ENCODE measurements around the gene SREBF2.

Gene SREBF2

DNA sequence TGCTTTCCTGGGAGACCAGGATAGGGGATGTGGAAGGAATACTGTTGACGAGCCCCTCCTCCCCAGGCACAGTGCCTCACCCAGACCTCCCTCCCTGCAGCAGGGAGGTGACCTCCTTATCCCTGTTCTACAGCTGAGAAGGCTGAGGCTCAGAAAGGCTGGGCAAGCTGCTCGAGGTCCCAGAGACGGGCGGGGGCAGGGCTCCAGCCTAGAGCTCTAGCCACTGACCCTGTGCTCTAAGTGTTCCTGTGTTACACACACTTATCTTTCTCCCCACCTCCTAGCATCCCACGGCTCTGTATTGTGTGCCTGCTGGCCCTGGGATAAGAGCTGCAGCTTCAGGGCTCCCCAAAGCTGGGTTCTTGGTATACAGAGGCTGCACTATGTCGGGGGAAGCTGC lies 24.5 kb upstream of the SREBF2 start:
- TF ChIP-seq, protein P1, sequence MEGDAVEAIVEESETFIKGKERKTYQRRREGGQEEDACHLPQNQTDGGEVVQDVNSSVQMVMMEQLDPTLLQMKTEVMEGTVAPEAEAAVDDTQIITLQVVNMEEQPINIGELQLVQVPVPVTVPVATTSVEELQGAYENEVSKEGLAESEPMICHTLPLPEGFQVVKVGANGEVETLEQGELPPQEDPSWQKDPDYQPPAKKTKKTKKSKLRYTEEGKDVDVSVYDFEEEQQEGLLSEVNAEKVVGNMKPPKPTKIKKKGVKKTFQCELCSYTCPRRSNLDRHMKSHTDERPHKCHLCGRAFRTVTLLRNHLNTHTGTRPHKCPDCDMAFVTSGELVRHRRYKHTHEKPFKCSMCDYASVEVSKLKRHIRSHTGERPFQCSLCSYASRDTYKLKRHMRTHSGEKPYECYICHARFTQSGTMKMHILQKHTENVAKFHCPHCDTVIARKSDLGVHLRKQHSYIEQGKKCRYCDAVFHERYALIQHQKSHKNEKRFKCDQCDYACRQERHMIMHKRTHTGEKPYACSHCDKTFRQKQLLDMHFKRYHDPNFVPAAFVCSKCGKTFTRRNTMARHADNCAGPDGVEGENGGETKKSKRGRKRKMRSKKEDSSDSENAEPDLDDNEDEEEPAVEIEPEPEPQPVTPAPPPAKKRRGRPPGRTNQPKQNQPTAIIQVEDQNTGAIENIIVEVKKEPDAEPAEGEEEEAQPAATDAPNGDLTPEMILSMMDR (IDR thresholded peaks at IDR 0.05; ENCODE audit: low read length) = no peak
- TF ChIP-seq EZH2 (IDR thresholded peaks at IDR 0.05; ENCODE audit: borderline replicate concordance, low read length) = no peak
- no peaks in the 10 kb centered on the region for H3K9me2 ChIP-seq (ENCODE audit: low read depth, low read length)
- no peaks in the 10 kb centered on the region for H3K9me3 ChIP-seq (ENCODE audit: low read length)
- no peak overlapping the region for H3K4me2 ChIP-seq (ENCODE audit: low read length)
- no peaks in the 10 kb centered on the region for H3K79me2 ChIP-seq (ENCODE audit: insufficient read depth, low read length)
- no peaks in the 10 kb centered on the region for H4K20me1 ChIP-seq (ENCODE audit: insufficient read depth, low read length)
- no peak overlapping the region for H3K9ac ChIP-seq (ENCODE audit: low read length)
- no peak overlapping the region for H2AFZ ChIP-seq (ENCODE audit: low read length)
- no peak overlapping the region for H3K4me3 ChIP-seq (ENCODE audit: low read depth, low read length, poor library complexity, severe bottlenecking)
- peaks cover 19% of the 10 kb centered on the region for H3K4me1 ChIP-seq (ENCODE audit: insufficient read depth, low read length, severe bottlenecking)
- peaks cover 26% of the 10 kb centered on the region; the same call in 1 of the 2 replicates for H3K36me3 ChIP-seq (ENCODE audit: insufficient read depth, low read length)
- H3K27ac ChIP-seq (ENCODE audit: low read depth, low read length, poor library complexity, severe bottlenecking) = no peak overlapping the region
- no peaks in the 10 kb centered on the region for H3F3A ChIP-seq (ENCODE audit: insufficient read depth, low read length)
- no peaks in the 10 kb centered on the region for H3K27me3 ChIP-seq (ENCODE audit: insufficient read depth, low read length)

GRCh38 chr22:41810022-41810421 lies 22.9 kb upstream of the SREBF2 start:
- no peak overlapping the region for H3K4me2 ChIP-seq (ENCODE audit: low read length)
- no peaks in the 10 kb centered on the region for H3K9me2 ChIP-seq (ENCODE audit: low read depth, low read length)
- no peaks in the 10 kb centered on the region for H4K20me1 ChIP-seq (ENCODE audit: insufficient read depth, low read length)
- no peak overlapping the region for H2AFZ ChIP-seq (ENCODE audit: low read length)
- H3K4me1 ChIP-seq (ENCODE audit: insufficient read depth, low read length, severe bottlenecking) = peaks cover 11% of the 10 kb centered on the region
- no peaks in the 10 kb centered on the region for H3K27me3 ChIP-seq (ENCODE audit: insufficient read depth, low read length)
- TF ChIP-seq, protein P1 (IDR thresholded peaks at IDR 0.05; ENCODE audit: low read length) = no peak
- TF ChIP-seq EZH2 (IDR thresholded peaks at IDR 0.05; ENCODE audit: borderline replicate concordance, low read length) = no peak
- H3K9me3 ChIP-seq (ENCODE audit: low read length) = no peaks in the 10 kb centered on the region
- H3K36me3 ChIP-seq (ENCODE audit: insufficient read depth, low read length) = peaks cover 35% of the 10 kb centered on the region; the same call in 1 of the 2 replicates
- no peak overlapping the region for H3K9ac ChIP-seq (ENCODE audit: low read length)
- H3F3A ChIP-seq (ENCODE audit: insufficient read depth, low read length) = no peaks in the 10 kb centered on the region
- no peak overlapping the region for H3K4me3 ChIP-seq (ENCODE audit: low read depth, low read length, poor library complexity, severe bottlenecking)
- H3K79me2 ChIP-seq (ENCODE audit: insufficient read depth, low read length) = no peaks in the 10 kb centered on the region
- H3K27ac ChIP-seq (ENCODE audit: low read depth, low read length, poor library complexity, severe bottlenecking) = no peak overlapping the region

DNA sequence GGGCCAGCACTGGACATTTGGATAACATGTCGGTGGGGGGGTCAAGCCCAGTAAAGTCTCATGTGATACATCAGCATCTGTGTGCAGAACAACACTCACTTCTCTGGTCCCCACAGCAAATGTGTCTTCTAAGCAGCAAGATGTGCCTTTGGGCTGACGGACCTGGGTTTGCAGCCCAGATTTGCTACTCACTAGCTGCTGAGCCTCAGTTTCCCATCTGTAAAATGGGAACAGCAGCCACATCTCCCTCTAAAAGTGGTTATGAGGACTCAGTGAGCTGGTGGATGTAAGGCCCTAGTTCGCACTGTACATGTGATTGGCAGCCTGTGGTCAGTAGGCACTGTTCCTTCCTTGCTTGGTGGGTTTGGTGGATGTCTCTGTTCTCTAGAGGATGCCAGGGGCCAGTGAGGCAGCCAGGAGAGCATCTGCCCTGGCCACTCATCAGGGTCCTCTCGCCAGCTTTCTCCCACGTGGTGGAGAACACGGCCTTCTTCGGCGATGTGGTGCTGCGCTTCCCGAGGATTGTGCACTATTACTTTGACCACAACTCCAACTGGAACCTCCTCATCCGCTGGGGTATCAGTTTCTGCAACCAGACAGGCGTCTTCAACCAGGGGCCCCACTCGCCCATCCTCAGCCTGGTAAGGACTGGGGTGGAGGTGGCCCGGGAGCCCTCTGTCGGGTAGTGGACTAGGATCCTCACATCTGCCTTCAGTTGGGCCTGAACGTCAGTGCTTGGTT lies 19.9 kb upstream of the SREBF2 start:
- H3K9ac ChIP-seq (ENCODE audit: low read length) = no peak overlapping the region
- H3K27ac ChIP-seq (ENCODE audit: low read depth, low read length, poor library complexity, severe bottlenecking) = no peak overlapping the region
- no peaks in the 10 kb centered on the region for H3K79me2 ChIP-seq (ENCODE audit: insufficient read depth, low read length)
- H3K9me3 ChIP-seq (ENCODE audit: low read length) = no peaks in the 10 kb centered on the region
- H3K4me3 ChIP-seq (ENCODE audit: low read depth, low read length, poor library complexity, severe bottlenecking) = no peak overlapping the region
- no peaks in the 10 kb centered on the region for H3K9me2 ChIP-seq (ENCODE audit: low read depth, low read length)
- H3F3A ChIP-seq (ENCODE audit: insufficient read depth, low read length) = no peaks in the 10 kb centered on the region
- no peak overlapping the region for H3K4me2 ChIP-seq (ENCODE audit: low read length)
- H3K4me1 ChIP-seq (ENCODE audit: insufficient read depth, low read length, severe bottlenecking) = no peaks in the 10 kb centered on the region
- H4K20me1 ChIP-seq (ENCODE audit: insufficient read depth, low read length) = no peaks in the 10 kb centered on the region
- H2AFZ ChIP-seq (ENCODE audit: low read length) = no peak overlapping the region
- peaks cover 35% of the 10 kb centered on the region; the same call in 1 of the 2 replicates for H3K36me3 ChIP-seq (ENCODE audit: insufficient read depth, low read length)
- H3K27me3 ChIP-seq (ENCODE audit: insufficient read depth, low read length) = no peaks in the 10 kb centered on the region
- TF ChIP-seq, protein P1 (IDR thresholded peaks at IDR 0.05; ENCODE audit: low read length) = no peak
- no peak for TF ChIP-seq EZH2 (IDR thresholded peaks at IDR 0.05; ENCODE audit: borderline replicate concordance, low read length)
